Vagina (tissue), 2 donors: ENCODE data around the gene SERPING1. TPM values are rescaled to one million over a fixed set of nuclear protein-coding genes. Genes with fewer than 3 reads are reported as not detected.

Experiments used
- DNase-seq, 2 donors: peaks; one replicate each; pipeline ENCODE4 v3.0.0-alpha.2; 2017; ENCODE audit errors: extremely low spot score in 2 of 2
- H3K27ac ChIP-seq: fragments of 200-600 bp; sonication (generic); one replicate; pipeline ENCODE4 v1.5.1; 2019
- H3K27me3 ChIP-seq: fragments of 200-600 bp; sonication (generic); one replicate; pipeline ENCODE4 v1.5.1; 2019
- H3K36me3 ChIP-seq, 2 donors: fragments of 200-600 bp; sonication (generic); one replicate each; pipeline ENCODE4 v1.5.1; 2017 to 2019
- H3K4me1 ChIP-seq: fragments of 200-600 bp; sonication (generic); one replicate; pipeline ENCODE4 v1.5.1; 2019
- H3K4me3 ChIP-seq, 2 donors: fragments of 200-600 bp; sonication (generic); 1 replicate in 1 of 2; 2 replicates in 1 of 2; pipeline ENCODE4 v1.5.1; 2016 to 2019
- H3K9me3 ChIP-seq: fragments of 200-600 bp; sonication (generic); one replicate; pipeline ENCODE4 v1.5.1; 2019
- CTCF ChIP-seq, 3 experiments: fragments of 450-650 bp in 2 of 3; fragments of 200-600 bp in 1 of 3; sonication (generic) in 1 of 3; IDR thresholded peaks; one replicate each; pipeline ENCODE4 v1.5.1; 2017 to 2019; ENCODE audit warnings: antibody characterized with exemption in 3 of 3, mild to moderate bottlenecking in 2 of 3, moderate library complexity in 2 of 3
- POLR2A ChIP-seq, 2 donors: fragments of 450-650 bp; IDR thresholded peaks; one replicate each; pipeline ENCODE4 v1.6.1; 2017; ENCODE audit warnings: antibody characterized with exemption in 2 of 2, mild to moderate bottlenecking in 2 of 2, moderate library complexity in 2 of 2
- POLR2AphosphoS5 ChIP-seq, 2 donors: sonication (generic); formaldehyde crosslinking; IDR thresholded peaks; one replicate each; pipeline ENCODE4 v1.9.0; 2017; ENCODE audit warnings: antibody characterized with exemption in 2 of 2, mild to moderate bottlenecking in 2 of 2, low read depth in 1 of 2; ENCODE audit not compliant: insufficient read depth in 1 of 2
- intact Hi-C: fragments of 100-400 bp; cut with DNase I; formaldehyde crosslinking; loops from one replicate; pipeline ENCODE4 v1.15.1; 2023
- total RNA-seq: library from RNA; depleted of rRNA; stranded (reverse); fragments of >200 nt; gene quantifications from one replicate; pipeline ENCODE4 v1.2.3, GENCODE V29; 2016

The SERPING1 gene
- total RNA-seq, 1 donor from 2014 or later = 779 TPM

- Histone ChIP-seq H3K9me3 (no peaks in the 10 kb centered on the region), H3K4me3 (no peak overlapping the region), H3K27me3 (no peaks in the 10 kb centered on the region), H3K27ac (peak overlapping the region; percentile 75), H3K36me3 (no peaks in the 10 kb centered on the region), H3K4me1 (peaks cover 63% of the 10 kb centered on the region)
- TF ChIP-seq CTCF (IDR thresholded peaks at IDR 0.05) = no peak
- no peak for DNase-seq
- intact Hi-C loops = loop anchor here (10.0 kb wide), 2 partner anchors 191 to 321 kb away; partner anchors contain the start of gene TNKS1BP1
Measured at GRCh38 chr11:57646194-57646798, 48.8 kb downstream of the SERPING1 start.

- Histone ChIP-seq H3K27me3 (no peaks in the 10 kb centered on the region), H3K27ac (peak overlapping the region; percentile 75), H3K36me3 (no peaks in the 10 kb centered on the region), H3K4me1 (peaks cover 61% of the 10 kb centered on the region), H3K4me3 (peak overlapping the region in 1 of 2 donors; percentile 23), H3K9me3 (no peaks in the 10 kb centered on the region)
- DNase-seq = no peak
- no peak for TF ChIP-seq POLR2A (IDR thresholded peaks at IDR 0.05)
- peak in 1 of 2 donors; percentile 23 for TF ChIP-seq POLR2AphosphoS5 (IDR thresholded peaks at IDR 0.05; ENCODE audit: insufficient read depth in 1 of 2, low read depth in 1 of 2)
- intact Hi-C loops = loop anchor here (10.0 kb wide), 2 partner anchors 192 to 322 kb away; partner anchors contain the start of gene TNKS1BP1
Measured at GRCh38 chr11:57646799-57647303, 49.4 kb downstream of the SERPING1 start.

DNA sequence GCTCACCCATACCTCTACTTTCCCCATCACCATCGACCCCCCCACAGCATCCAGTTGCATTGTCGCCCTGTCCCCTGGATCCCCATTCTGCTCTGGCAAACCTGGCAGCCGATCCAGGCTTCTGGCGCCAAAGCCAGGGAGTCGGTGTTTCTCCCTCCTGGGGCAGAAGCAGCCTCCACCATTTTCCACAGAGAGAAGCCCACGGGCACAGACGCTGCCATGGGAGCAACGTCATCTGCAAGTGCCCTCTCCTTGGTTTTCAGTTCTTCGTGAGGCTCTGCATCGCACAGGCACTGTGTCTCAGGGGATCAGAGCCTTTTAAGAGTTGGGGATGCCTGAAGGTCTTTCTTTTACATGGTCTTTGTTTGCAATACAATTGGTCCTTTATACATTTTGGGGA, 49.9 kb downstream of the SERPING1 start:
- no peaks in the 10 kb centered on the region for H3K9me3 ChIP-seq
- H3K27me3 ChIP-seq = no peaks in the 10 kb centered on the region
- no peaks in the 10 kb centered on the region for H3K36me3 ChIP-seq
- peak in 1 of 2 donors; percentile 17 for TF ChIP-seq POLR2AphosphoS5 (IDR thresholded peaks at IDR 0.05; ENCODE audit: insufficient read depth in 1 of 2, low read depth in 1 of 2)
- no peak for TF ChIP-seq CTCF (IDR thresholded peaks at IDR 0.05)
- no peak for TF ChIP-seq POLR2A (IDR thresholded peaks at IDR 0.05)
- peak overlapping the region in 1 of 2 donors; percentile 23 for H3K4me3 ChIP-seq
- no peak for DNase-seq
- intact Hi-C loops = loop anchor here (10.0 kb wide), 2 partner anchors 193 to 323 kb away; partner anchors contain the start of gene TNKS1BP1
- H3K27ac ChIP-seq = peak overlapping the region; percentile 75
- peaks cover 61% of the 10 kb centered on the region for H3K4me1 ChIP-seq

GRCh38 chr11:57647960-57648800, 50.7 kb downstream of the SERPING1 start:
- intact Hi-C loops = loop anchor here (10.0 kb wide), 2 partner anchors 193 to 323 kb away; partner anchors contain the start of gene TNKS1BP1

More at GRCh38 chr11:57647960-57648800, 50.7 kb downstream of the SERPING1 start:
- Histone ChIP-seq H3K36me3 (no peaks in the 10 kb centered on the region), H3K4me1 (peaks cover 61% of the 10 kb centered on the region), H3K9me3 (no peaks in the 10 kb centered on the region), H3K27me3 (no peaks in the 10 kb centered on the region), H3K27ac (peak overlapping the region; percentile 19), H3K4me3 (peak overlapping the region; percentile 42 to 50)
- no peak for DNase-seq
- TF ChIP-seq POLR2A (IDR thresholded peaks at IDR 0.05) = no peak
- TF ChIP-seq CTCF (IDR thresholded peaks at IDR 0.05) = no peak
- TF ChIP-seq POLR2AphosphoS5 (IDR thresholded peaks at IDR 0.05; ENCODE audit: insufficient read depth in 1 of 2, low read depth in 1 of 2) = peak in 1 of 2 donors; percentile 9
